Measurements from ENCODE around the gene POLE3. TPM values are rescaled to one million over a fixed set of nuclear protein-coding genes. Genes with fewer than 3 reads are reported as not detected.
"Not testable (repeated sequence)": the region's sequence is repeated elsewhere in the genome, so short reads cannot be mapped to it uniquely, and the experiment has no call there.

POLE3 gene
- total and polyA plus RNA-seq, 2 experiments from 2014 or later = 36.5 to 45.5 TPM

DNA sequence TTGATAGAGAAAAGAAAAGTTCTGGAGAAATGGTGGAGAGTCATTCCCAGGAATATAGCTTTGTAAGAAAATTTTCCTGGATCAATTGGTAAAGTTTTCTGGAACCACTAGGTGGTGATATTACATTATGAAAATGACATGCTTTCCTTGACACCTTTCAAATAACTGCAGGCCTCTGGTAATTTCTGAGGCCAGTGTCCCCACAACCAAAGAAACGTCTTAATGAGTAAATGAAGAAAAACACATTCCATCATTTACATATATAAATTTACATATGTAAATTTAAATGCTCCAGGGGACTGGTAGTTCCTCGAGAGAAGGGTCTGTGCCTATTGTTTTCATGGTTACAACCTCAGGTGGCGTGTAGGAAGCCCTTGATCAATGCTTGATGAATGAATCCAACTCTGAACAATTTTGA is 35.9 kb upstream of the POLE3 start:
- no peak overlapping the region for H3K27ac ChIP-seq
- H3K4me3 ChIP-seq = no peak overlapping the region
- H3K36me3 ChIP-seq = no peaks in the 10 kb centered on the region
- H3K9me3 ChIP-seq (ENCODE audit: low read depth) = no peaks in the 10 kb centered on the region
- TF ChIP-seq, protein P1, sequence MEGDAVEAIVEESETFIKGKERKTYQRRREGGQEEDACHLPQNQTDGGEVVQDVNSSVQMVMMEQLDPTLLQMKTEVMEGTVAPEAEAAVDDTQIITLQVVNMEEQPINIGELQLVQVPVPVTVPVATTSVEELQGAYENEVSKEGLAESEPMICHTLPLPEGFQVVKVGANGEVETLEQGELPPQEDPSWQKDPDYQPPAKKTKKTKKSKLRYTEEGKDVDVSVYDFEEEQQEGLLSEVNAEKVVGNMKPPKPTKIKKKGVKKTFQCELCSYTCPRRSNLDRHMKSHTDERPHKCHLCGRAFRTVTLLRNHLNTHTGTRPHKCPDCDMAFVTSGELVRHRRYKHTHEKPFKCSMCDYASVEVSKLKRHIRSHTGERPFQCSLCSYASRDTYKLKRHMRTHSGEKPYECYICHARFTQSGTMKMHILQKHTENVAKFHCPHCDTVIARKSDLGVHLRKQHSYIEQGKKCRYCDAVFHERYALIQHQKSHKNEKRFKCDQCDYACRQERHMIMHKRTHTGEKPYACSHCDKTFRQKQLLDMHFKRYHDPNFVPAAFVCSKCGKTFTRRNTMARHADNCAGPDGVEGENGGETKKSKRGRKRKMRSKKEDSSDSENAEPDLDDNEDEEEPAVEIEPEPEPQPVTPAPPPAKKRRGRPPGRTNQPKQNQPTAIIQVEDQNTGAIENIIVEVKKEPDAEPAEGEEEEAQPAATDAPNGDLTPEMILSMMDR (IDR thresholded peaks at IDR 0.05; ENCODE audit: low read depth, low read length) = peak; percentile 53
- H3K27me3 ChIP-seq = no peaks in the 10 kb centered on the region
- DNase-seq (ENCODE audit: low read depth in 1 of 2, low spot score in 1 of 2) = peak; percentile 63 to 73
- H3K4me1 ChIP-seq (ENCODE audit: low read depth) = no peaks in the 10 kb centered on the region

DNA sequence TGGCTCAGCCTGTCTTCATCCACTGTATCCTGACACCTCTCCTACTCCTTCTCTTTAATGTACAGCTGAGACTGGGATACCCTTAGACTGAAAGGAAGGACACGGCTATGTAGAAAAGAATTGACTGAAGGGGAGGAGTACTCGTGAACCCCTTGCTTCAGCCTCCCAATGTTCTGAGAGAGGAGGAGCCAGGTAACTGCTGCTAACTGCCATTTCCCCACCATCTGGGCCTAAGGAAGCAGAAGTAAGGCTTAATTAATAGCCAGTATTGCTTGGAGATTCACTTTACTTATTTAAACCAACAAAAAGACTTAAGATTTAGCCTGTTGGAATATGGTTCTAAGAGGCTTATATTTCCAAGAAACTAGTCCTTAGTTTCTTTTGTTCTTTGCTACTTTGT is 34.3 kb upstream of the POLE3 start:
- Histone ChIP-seq H3K4me1 (ENCODE audit: low read depth) (no peaks in the 10 kb centered on the region), H3K27me3 (no peaks in the 10 kb centered on the region), H3K4me3 (no peak overlapping the region), H3K27ac (no peak overlapping the region), H3K9me3 (ENCODE audit: low read depth) (no peaks in the 10 kb centered on the region), H3K36me3 (no peaks in the 10 kb centered on the region)
- TF ChIP-seq, protein P1 (IDR thresholded peaks at IDR 0.05; ENCODE audit: low read depth, low read length) = no peak
- DNase-seq (ENCODE audit: low read depth in 1 of 2, low spot score in 1 of 2) = no peak

DNA sequence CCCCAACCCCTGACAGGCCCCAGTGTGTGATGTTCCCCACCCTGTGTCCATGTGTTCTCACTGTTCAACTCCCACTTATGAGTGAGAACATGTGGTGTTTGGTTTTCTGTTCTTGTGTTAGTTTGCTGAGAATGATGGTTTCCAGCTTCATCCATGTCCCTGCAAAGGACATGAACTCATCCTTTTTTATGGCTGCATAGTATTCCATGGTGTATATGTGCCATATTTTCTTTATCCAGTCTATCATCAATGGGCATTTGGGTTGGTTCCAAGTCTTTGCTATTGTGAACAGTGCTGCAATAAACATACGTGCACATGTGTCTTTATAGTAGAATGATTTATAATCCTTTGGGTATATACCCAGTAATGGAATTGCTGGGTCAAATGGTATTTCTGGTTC is 27.2 kb upstream of the POLE3 start:
- not testable (repeated sequence) for H3K4me1 ChIP-seq (ENCODE audit: low read depth); DNase-seq (ENCODE audit: low read depth in 1 of 2, low spot score in 1 of 2); H3K36me3 ChIP-seq; H3K27me3 ChIP-seq; H3K4me3 ChIP-seq; H3K27ac ChIP-seq; H3K9me3 ChIP-seq (ENCODE audit: low read depth)

DNA sequence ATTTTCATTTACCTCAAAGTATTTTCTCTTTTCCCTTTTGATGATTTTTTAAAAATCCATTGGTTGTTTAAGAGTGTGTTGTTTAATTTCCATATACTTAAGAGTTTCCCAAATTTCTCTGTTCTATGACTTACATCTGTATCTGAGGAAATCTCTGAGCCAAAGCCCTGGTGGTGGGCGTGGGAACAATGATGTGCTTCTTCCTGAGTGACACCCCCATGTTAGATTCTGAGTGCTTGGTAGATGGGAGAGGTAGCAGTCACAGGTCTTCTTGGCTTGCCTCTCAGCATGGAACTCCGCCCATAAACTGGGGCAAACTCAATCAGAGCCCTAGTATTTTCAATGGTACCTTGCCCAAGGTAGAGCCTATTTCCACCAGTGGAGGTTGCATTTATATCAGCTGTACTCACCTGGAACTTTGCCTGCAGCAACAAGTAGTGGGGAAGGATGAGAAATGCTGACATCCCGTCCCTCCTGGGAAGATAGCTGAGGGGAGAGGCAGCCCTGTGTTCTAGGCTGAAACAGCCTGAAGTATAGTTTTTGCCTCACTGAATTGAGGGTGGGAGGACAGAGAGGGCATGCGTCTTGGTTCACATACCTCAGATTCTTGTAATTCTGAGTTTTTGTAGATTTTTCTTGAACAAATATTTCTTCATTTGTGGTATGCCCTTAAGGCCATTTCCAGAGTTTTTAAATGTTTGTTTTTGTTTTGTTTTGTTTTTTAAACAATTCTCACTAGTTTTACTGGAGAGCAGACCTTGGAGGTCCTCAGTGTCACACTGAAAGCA is 26.4 kb upstream of the POLE3 start:
- DNase-seq (ENCODE audit: low read depth in 1 of 2, low spot score in 1 of 2) = peak in 1 of 2 donors; percentile 6

DNA sequence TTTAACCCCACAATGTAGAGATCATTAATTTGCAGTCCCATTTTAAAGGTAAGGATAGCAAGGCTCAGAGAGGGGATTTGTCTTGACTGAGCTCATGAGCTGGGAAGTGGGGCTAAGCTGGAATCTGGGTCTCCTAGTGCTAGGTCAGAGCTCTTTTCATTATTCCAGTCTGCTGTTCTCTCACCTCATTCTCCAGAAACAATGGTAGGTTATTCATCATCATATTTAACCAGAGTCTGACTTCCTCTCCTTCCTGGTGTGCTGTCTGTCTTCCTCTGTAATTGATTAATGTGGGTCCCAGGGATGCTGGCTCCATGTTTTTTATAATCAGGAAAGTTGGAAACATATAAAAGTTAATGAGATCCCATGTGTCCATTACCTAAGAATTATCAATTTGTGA is 20.7 kb upstream of the POLE3 start:
- Histone ChIP-seq H3K27ac (no peak overlapping the region), H3K27me3 (peaks cover 3% of the 10 kb centered on the region), H3K4me1 (ENCODE audit: low read depth) (no peaks in the 10 kb centered on the region), H3K9me3 (ENCODE audit: low read depth) (no peaks in the 10 kb centered on the region), H3K4me3 (no peak overlapping the region), H3K36me3 (no peaks in the 10 kb centered on the region)
- TF ChIP-seq, protein P1 (IDR thresholded peaks at IDR 0.05; ENCODE audit: low read depth, low read length) = no peak
- DNase-seq (ENCODE audit: low read depth in 1 of 2, low spot score in 1 of 2) = no peak

More for the DNA sequence above, 26.4 kb upstream of the POLE3 start:
- H3K27me3 ChIP-seq = peaks cover 3% of the 10 kb centered on the region
- no peaks in the 10 kb centered on the region for H3K9me3 ChIP-seq (ENCODE audit: low read depth)
- H3K27ac ChIP-seq = no peak overlapping the region
- no peaks in the 10 kb centered on the region for H3K36me3 ChIP-seq
- no peaks in the 10 kb centered on the region for H3K4me1 ChIP-seq (ENCODE audit: low read depth)
- no peak overlapping the region for H3K4me3 ChIP-seq
- TF ChIP-seq, protein P1 (IDR thresholded peaks at IDR 0.05; ENCODE audit: low read depth, low read length) = no peak

DNA sequence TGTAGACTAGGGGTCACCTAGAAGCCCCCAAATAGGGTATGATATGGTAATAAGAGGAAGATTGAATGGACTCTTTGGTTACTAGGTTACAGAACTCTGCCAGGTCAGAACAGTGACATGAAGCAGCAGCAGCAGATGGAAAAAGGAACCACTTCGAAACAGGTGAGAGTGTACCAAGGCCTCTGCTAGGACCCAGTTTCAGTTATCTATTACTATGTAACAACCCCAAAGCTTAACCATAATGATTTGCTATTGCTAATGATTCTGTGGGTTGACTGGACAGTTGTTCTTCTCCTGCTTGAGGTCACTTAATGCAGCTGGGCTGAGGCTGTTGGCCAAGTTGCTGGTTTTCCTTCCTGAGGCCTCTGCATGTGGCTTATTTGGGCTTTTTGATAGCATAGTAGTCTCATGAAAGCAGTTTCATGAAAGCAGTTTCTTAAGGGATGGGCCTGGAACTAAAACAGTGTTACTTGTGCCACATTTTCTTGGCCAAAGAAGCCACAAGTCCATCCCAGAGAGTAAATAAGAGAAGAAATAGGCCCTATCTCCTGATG is 17.7 kb upstream of the POLE3 start:
- Histone ChIP-seq H3K36me3 (no peaks in the 10 kb centered on the region), H3K4me3 (no peak overlapping the region), H3K27ac (no peak overlapping the region), H3K27me3 (peaks cover 3% of the 10 kb centered on the region), H3K4me1 (ENCODE audit: low read depth) (no peaks in the 10 kb centered on the region), H3K9me3 (ENCODE audit: low read depth) (no peaks in the 10 kb centered on the region)
- TF ChIP-seq, protein P1 (IDR thresholded peaks at IDR 0.05; ENCODE audit: low read depth, low read length) = no peak
- peak in 1 of 2 donors; percentile 26 for DNase-seq (ENCODE audit: low read depth in 1 of 2, low spot score in 1 of 2)
